Measurements from ENCODE around the gene FAM83D. TPM values are rescaled to one million over a fixed set of nuclear protein-coding genes. Genes with fewer than 3 reads are reported as not detected.

Gene FAM83D
- total and polyA plus RNA-seq, 2 of the 8 experiments (the other 6 are each of a cell fraction or from before 2014, with no cell fraction given), result 60.9 to 62.6 TPM

DNA sequence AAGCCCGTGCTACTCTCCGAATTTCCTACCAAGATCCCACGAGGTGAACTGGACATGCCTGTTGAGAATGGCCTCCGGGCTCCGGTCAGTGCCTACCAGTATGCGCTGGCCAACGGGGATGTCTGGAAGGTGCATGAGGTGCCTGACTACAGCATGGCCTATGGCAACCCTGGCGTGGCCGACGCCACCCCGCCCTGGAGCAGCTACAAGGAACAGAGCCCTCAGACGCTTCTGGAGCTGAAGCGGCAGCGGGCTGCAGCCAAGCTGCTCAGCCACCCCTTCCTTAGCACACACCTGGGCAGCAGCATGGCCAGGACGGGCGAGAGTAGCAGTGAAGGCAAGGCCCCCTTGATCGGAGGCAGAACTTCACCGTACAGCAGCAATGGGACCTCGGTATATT is 8.0 kb upstream of the FAM83D start:
- H3K79me2 ChIP-seq (ENCODE audit: control insufficient read depth in 1 of 2, insufficient read depth in 2 of 2, low read length in 2 of 2), result no peaks in the 10 kb centered on the region
- H4K8ac ChIP-seq (ENCODE audit: extremely low read depth, insufficient read depth, low read length), result no peak overlapping the region
- no peaks in the 10 kb centered on the region; a peak in 2 of 8 replicates for H3K36me3 ChIP-seq (ENCODE audit: control insufficient read depth in 2 of 4, insufficient read depth in 4 of 4, low read length in 3 of 4)
- no peak overlapping the region for H2BK12ac ChIP-seq (ENCODE audit: low read depth, low read length)
- FAIRE-seq (no peak), DNase-seq (ENCODE audit: low read depth in 1 of 2, low spot score in 2 of 2) (no peak)
- WGBS, 2 experiments (ENCODE audit: extremely low coverage in 1 of 2, insufficient coverage in 1 of 2, insufficient read length in 1 of 2, insufficient replicate concordance in 2 of 2, low coverage in 1 of 2, low lambda C conversion rate in 2 of 2, missing lambda C conversion rate in 1 of 2), result 94% methylated on average over 19 of the region's 19 CpGs; no CpG with 5 or more reads in 1 of the 2 experiments
- H2AK5ac ChIP-seq (ENCODE audit: low read depth, low read length), result no peak overlapping the region
- no peak overlapping the region for H3K23ac ChIP-seq (ENCODE audit: insufficient read length)
- no peak overlapping the region for H2AFZ ChIP-seq (ENCODE audit: low read length)
- H3K18ac ChIP-seq (ENCODE audit: extremely low read depth, low read length), result no peak overlapping the region
- H4K20me1 ChIP-seq (replicated peaks in 1 of 2; ENCODE audit: control insufficient read depth in 1 of 2, insufficient read depth in 2 of 2, low read length in 2 of 2), result no peaks in the 10 kb centered on the region
- no peak overlapping the region for H3K9ac ChIP-seq (replicated peaks in 1 of 4; ENCODE audit: extremely low read depth in 1 of 4, low read depth in 3 of 4, low read length in 3 of 4)
- no peak overlapping the region for H3K27ac ChIP-seq (ENCODE audit: low read depth, low read length)
- no peaks in the 10 kb centered on the region; a peak in 1 of 7 replicates for H3K4me1 ChIP-seq (replicated peaks in 1 of 4; ENCODE audit: control insufficient read depth in 3 of 4, insufficient read depth in 4 of 4, low read length in 3 of 4)
- no peak overlapping the region for H3K56ac ChIP-seq (replicated peaks; ENCODE audit: insufficient read length, low read depth, low read length)
- ChIA-PET CTCF (ENCODE audit: partially characterized antibody) (interaction anchor here (1.0 to 2.2 kb wide), 4 partner anchors 9 to 268 kb away, joined by 4 to 11 read pairs (median 4); partner anchors contain the start of gene FAM83D), POLR2A (ENCODE audit: partially characterized antibody) (interaction anchor here (1.1 to 2.2 kb wide), 4 partner anchors 8 to 44 kb away, joined by 3 to 7 read pairs (median 6); partner anchors contain the start of genes DHX35 and FAM83D)
- no peaks in the 10 kb centered on the region for H3K79me1 ChIP-seq (ENCODE audit: low read depth, low read length)
- H3K23me2 ChIP-seq (ENCODE audit: low read depth, low read length), result no peaks in the 10 kb centered on the region
- no peak overlapping the region for H4K91ac ChIP-seq (replicated peaks; ENCODE audit: insufficient read length, low read length)
- H2BK15ac ChIP-seq (ENCODE audit: low read length), result no peak overlapping the region
- H3K4ac ChIP-seq (replicated peaks; ENCODE audit: insufficient read length, low read depth, low read length), result no peak overlapping the region
- no peak overlapping the region for H4K5ac ChIP-seq (ENCODE audit: insufficient read length, low read depth, low read length)
- no peak overlapping the region for H2BK5ac ChIP-seq (ENCODE audit: low read depth, low read length)
- H3K9me3 ChIP-seq (ENCODE audit: insufficient read depth in 2 of 2, low read depth in 1 of 2, low read length in 1 of 2), result no peaks in the 10 kb centered on the region
- no peak overlapping the region for H2BK120ac ChIP-seq (replicated peaks; ENCODE audit: low read depth, low read length)
- H3K4me2 ChIP-seq (ENCODE audit: insufficient read depth in 1 of 2, low read depth in 2 of 2, low read length in 2 of 2), result no peak overlapping the region
- H3K14ac ChIP-seq (ENCODE audit: insufficient read length), result no peak overlapping the region
- H3K4me3 ChIP-seq (ENCODE audit: extremely low read depth in 1 of 4, insufficient read depth in 2 of 4, low read depth in 3 of 4, low read length in 4 of 4), result no peak overlapping the region
- H2BK20ac ChIP-seq (ENCODE audit: low read length), result no peak overlapping the region
- no peaks in the 10 kb centered on the region; a peak in 1 of 7 replicates for H3K27me3 ChIP-seq (replicated peaks in 1 of 4; ENCODE audit: control insufficient read depth in 3 of 4, extremely low read depth in 1 of 4, insufficient read depth in 3 of 4, low read length in 3 of 4)
- TF ChIP-seq CHD2 (IDR thresholded peaks at IDR 0.05; ENCODE audit: low read length) (no peak), RXRA (IDR thresholded peaks at IDR 0.05; ENCODE audit: insufficient read depth, low read depth, low read length) (no peak), TBP (IDR thresholded peaks at IDR 0.05; ENCODE audit: low read depth, low read length) (no peak), RAD21 (IDR thresholded peaks at IDR 0.05 in 1 of 2, conservative IDR thresholded peaks at IDR 0.05 in 1 of 2; ENCODE audit: low read depth in 2 of 2, low read length in 2 of 2) (no peak), BRCA1 (IDR thresholded peaks at IDR 0.05; ENCODE audit: low read depth, low read length) (no peak), RFX5 (IDR thresholded peaks at IDR 0.05; ENCODE audit: borderline replicate concordance, low read depth, low read length) (no peak), ASH2L (IDR thresholded peaks at IDR 0.05; ENCODE audit: low read length) (no peak), SP2 (IDR thresholded peaks at IDR 0.05; ENCODE audit: low read length) (no peak), KDM4A (IDR thresholded peaks at IDR 0.05; ENCODE audit: low read depth, low read length, severe bottlenecking) (no peak), ZNF274 (IDR thresholded peaks at IDR 0.05; ENCODE audit: borderline replicate concordance, extremely low read depth, low read length) (no peak), KDM1A (IDR thresholded peaks at IDR 0.05; ENCODE audit: borderline replicate concordance, low read length) (no peak), GTF2F1 (IDR thresholded peaks at IDR 0.05; ENCODE audit: borderline replicate concordance, low read depth, low read length) (no peak), TAF7 (optimal IDR thresholded peaks at IDR 0.05; ENCODE audit: borderline replicate concordance, low read depth, low read length) (no peak)
- TF ChIP-seq, protein P1, sequence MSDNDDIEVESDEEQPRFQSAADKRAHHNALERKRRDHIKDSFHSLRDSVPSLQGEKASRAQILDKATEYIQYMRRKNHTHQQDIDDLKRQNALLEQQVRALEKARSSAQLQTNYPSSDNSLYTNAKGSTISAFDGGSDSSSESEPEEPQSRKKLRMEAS (IDR thresholded peaks at IDR 0.05), result no peak
